Stimulated activated CD4-positive, alpha-beta T cell treated with anti-CD3 and anti-CD28 coated beads, Interleukin-12 subunit alpha, Interleukin-12 subunit beta, amount 100 ng/mL, for 48 hours (primary cell): Measurements from ENCODE around the gene BMP4.

Experiments used
- DNase-seq, 3 donors: peaks; one replicate each; pipeline ENCODE4 v3.0.0-alpha.2; 2020; ENCODE audit warnings: low read depth in 2 of 3, low spot score in 1 of 3

BMP4 gene

GRCh38 chr14:53964249-53964648, 7.6 kb upstream of the BMP4 start:
- DNase-seq, result no peak

GRCh38 chr14:53963320-53964227, 6.9 kb upstream of the BMP4 start:
- DNase-seq, result no peak

GRCh38 chr14:53962953-53963319, 6.3 kb upstream of the BMP4 start:
- DNase-seq, result no peak

GRCh38 chr14:53958628-53959027, 2.0 kb upstream of the BMP4 start:
- no peak for DNase-seq

GRCh38 chr14:53957739-53958138, 1.1 kb upstream of the BMP4 start:
- DNase-seq, result no peak

- no peak for DNase-seq
Measured at GRCh38 chr14:53955671-53956426, 776 bp downstream of the BMP4 start.

- DNase-seq, result no peak
Measured at GRCh38 chr14:53955229-53955556, 1.4 kb downstream of the BMP4 start.

GRCh38 chr14:53954551-53955228, 1.9 kb downstream of the BMP4 start:
- peak in 1 of 3 donors; percentile 4 for DNase-seq

GRCh38 chr14:53953828-53954550, 2.6 kb downstream of the BMP4 start:
- no peak for DNase-seq

- DNase-seq, result peak in 1 of 3 donors; percentile 14
Measured at GRCh38 chr14:53953002-53953827, 3.4 kb downstream of the BMP4 start.

GRCh38 chr14:53952533-53952932, 4.1 kb downstream of the BMP4 start:
- DNase-seq, result no peak

GRCh38 chr14:53951627-53952303, 4.9 kb downstream of the BMP4 start:
- DNase-seq, result no peak

GRCh38 chr14:53951243-53951626, 5.4 kb downstream of the BMP4 start:
- no peak for DNase-seq

GRCh38 chr14:53950031-53950793, 6.4 kb downstream of the BMP4 start:
- no peak for DNase-seq

GRCh38 chr14:53949201-53949600, 7.4 kb downstream of the BMP4 start:
- no peak for DNase-seq

- DNase-seq, result no peak
Measured at GRCh38 chr14:53948205-53948884, 8.3 kb downstream of the BMP4 start.

GRCh38 chr14:53947452-53948204, 9.0 kb downstream of the BMP4 start:
- no peak for DNase-seq

- DNase-seq, result no peak
Measured at GRCh38 chr14:53947094-53947445, 9.6 kb downstream of the BMP4 start.
